Heart left ventricle (tissue), 16 donors: ENCODE data around the gene NUBP2. TPM values are rescaled to one million over a fixed set of nuclear protein-coding genes. Genes with fewer than 3 reads are reported as not detected.

Experiments
- ATAC-seq, 4 donors: fragments of 200-7000 bp; cut with Tn5 transposase; one replicate each; pipeline ENCODE4 v1.9.1; 2020 to 2022; ENCODE audit warnings: moderate library complexity in 4 of 4, mild to moderate bottlenecking in 3 of 4, moderate number of reproducible peaks in 1 of 4
- DNase-seq, 5 donors: peaks; one replicate each; pipeline ENCODE4 v3.0.0-alpha.2; 2020
- H3K27ac ChIP-seq, 12 donors: fragments of 200-600 bp; sonication (generic) in 4 of 12; one replicate each; pipeline versions ENCODE4 v1.5.0 to v1.8.0; 2016 to 2022; ENCODE audit warnings: mild to moderate bottlenecking in 2 of 12
- H3K27me3 ChIP-seq, 9 donors: fragments of 200-600 bp; sonication (generic) in 2 of 9; one replicate each; pipeline versions ENCODE4 v1.5.1 to v1.8.0; 2016 to 2022; ENCODE audit warnings: mild to moderate bottlenecking in 3 of 9
- H3K36me3 ChIP-seq, 9 donors: fragments of 200-600 bp; sonication (generic) in 2 of 9; one replicate each; pipeline versions ENCODE4 v1.5.0 to v1.8.0; 2018 to 2022; ENCODE audit warnings: mild to moderate bottlenecking in 2 of 9
- H3K4me1 ChIP-seq, 12 donors: fragments of 200-600 bp; sonication (generic) in 4 of 12; one replicate each; pipeline versions ENCODE4 v1.5.0 to v1.8.0; 2016 to 2022; ENCODE audit warnings: mild to moderate bottlenecking in 3 of 12
- H3K4me3 ChIP-seq, 12 donors: fragments of 200-600 bp; sonication (generic) in 4 of 12; one replicate each; pipeline versions ENCODE4 v1.5.0 to v1.8.0; 2017 to 2022; ENCODE audit warnings: mild to moderate bottlenecking in 9 of 12, moderate library complexity in 4 of 12
- H3K9me3 ChIP-seq, 12 donors: fragments of 200-600 bp; sonication (generic) in 4 of 12; one replicate each; pipeline versions ENCODE4 v1.5.0 to v1.8.0; 2016 to 2022; ENCODE audit warnings: mild to moderate bottlenecking in 1 of 12
- CTCF ChIP-seq, 12 donors: fragments of 200-600 bp; sonication (generic) in 4 of 12; IDR thresholded peaks; one replicate each; pipeline versions ENCODE4 v1.5.0 to v1.8.0; 2018 to 2022; ENCODE audit warnings: antibody characterized with exemption in 12 of 12, mild to moderate bottlenecking in 5 of 12
- POLR2A ChIP-seq, 2 donors: fragments of 450-650 bp; IDR thresholded peaks; one replicate each; pipeline ENCODE4 v1.6.1; 2017; ENCODE audit warnings: antibody characterized with exemption in 2 of 2, mild to moderate bottlenecking in 2 of 2, moderate library complexity in 2 of 2
- WGBS, 4 donors: extraction: QIAGEN DNeasy Blood & Tissue Kit in 2 of 4; methylation state at CpG; one replicate each; pipeline versions ENCODE4 v1.1.5 to v1.1.7; 2013 to 2018; 5-methylcytosine and 5-hydroxymethylcytosine counted together
- intact Hi-C, 10 donors: fragments of 100-400 bp; cut with DNase I; formaldehyde crosslinking; loops; one replicate each; pipeline versions ENCODE4 v1.11.1 to v1.14.2; 2022
- polyA plus RNA-seq, 2 donors: library from polyadenylated mRNA; stranded (reverse); fragments of 200-250 nt; gene quantifications; one replicate each; pipeline ENCODE4 v1.2.3, GENCODE V29; 2013
- total RNA-seq, 9 donors: library from RNA; depleted of rRNA in 2 of 9; stranded (reverse); fragments of >200 nt in 2 of 9; fragmentation: NEBNext Ultra II Directional in 3 of 9; extraction: Animal tissue kit (Norgen Biotek cat#: 25700) in 3 of 9; gene quantifications; one replicate each; pipeline versions ENCODE4 v1.1.0 to v1.2.4, GENCODE V29; 2016 to 2023
- donor health status: ischemic (EF 13 %, LVEDD 7.1; RV severe dilation, severe dysfunction).
- donor health status: healthy with polysubstance abuse.
- donor health status: DM: no; HTN: yes; CAD: no.
- donor health status: DM: no; HTN: no; CAD: no.
- donor health status: ischemic (EF 25% LVEDD 6.9; RV normal size, moderate dysfunction).
- donor health status: ischemic (EF 25% LVEDD 5.7; RV mildly dilated, moderate dysfunction).
- donor health status: healthy.
- donor health status: DM: yes; HTN: yes; CAD: no.
- donor health status: ischemic (EF 35%, LVEDD 5.7; RV mildly dilated, moderate dysfunction).
- donor health status: nonischemic (EF 11% LVEDD 7.7; RV severe dilation, severe dysfunction).
- donor health status: DM: yes; HTN: yes; CAD: no.
- donor health status: PGD.
- donor health status: ischemic (EF 29% LVEDD 5.4; RV normal size, mild dysfunction).
- donor health status: nonischemic (EF 23%, LVEDD 6.1; RV moderate dilation, normal function).

Gene NUBP2
- total and polyA plus RNA-seq, 11 donors = 26.7 to 81.9 (median 30.4) TPM

- TF ChIP-seq POLR2A (IDR thresholded peaks at IDR 0.05) (no peak), CTCF (IDR thresholded peaks at IDR 0.05) (no peak)
- peaks cover 0 to 6% (median 0%) of the 10 kb centered on the region in 12 donors for H3K4me1 ChIP-seq
- peaks cover 0 to 6% (median 0%) of the 10 kb centered on the region in 12 donors for H3K9me3 ChIP-seq
- H3K27me3 ChIP-seq = no peaks in the 10 kb centered on the region
- ATAC-seq = no peak
- no peak overlapping the region for H3K4me3 ChIP-seq
- 93 to 96% (median 95%) methylated on average over 16 of the region's 16 CpGs for WGBS, 4 donors
- no peak overlapping the region for H3K27ac ChIP-seq
- intact Hi-C loops = no loop called here
- peaks cover 0 to 76% (median 48%) of the 10 kb centered on the region in 9 donors for H3K36me3 ChIP-seq
- DNase-seq = no peak
These were observed 27.3 kb downstream of the NUBP2 start for GRCh38 chr16:1810106-1810505.

- intact Hi-C loops = no loop called here
- TF ChIP-seq POLR2A (IDR thresholded peaks at IDR 0.05) (no peak), CTCF (IDR thresholded peaks at IDR 0.05) (no peak)
- H3K27ac ChIP-seq = no peak overlapping the region
- no peak for ATAC-seq
- peaks cover 0 to 6% (median 0%) of the 10 kb centered on the region in 12 donors for H3K9me3 ChIP-seq
- 86 to 96% (median 95%) methylated on average over 9 to 16 of the region's 16 CpGs for WGBS, 4 donors
- peaks cover 0 to 76% (median 52%) of the 10 kb centered on the region in 9 donors for H3K36me3 ChIP-seq
- H3K27me3 ChIP-seq = no peaks in the 10 kb centered on the region
- no peak for DNase-seq
- H3K4me1 ChIP-seq = peaks cover 0 to 6% (median 0%) of the 10 kb centered on the region in 12 donors
- H3K4me3 ChIP-seq = no peak overlapping the region
These were observed 27.8 kb downstream of the NUBP2 start for GRCh38 chr16:1810536-1810935.

- peaks cover 0 to 77% (median 63%) of the 10 kb centered on the region in 9 donors for H3K36me3 ChIP-seq
- peaks cover 0 to 6% (median 0%) of the 10 kb centered on the region in 12 donors for H3K4me1 ChIP-seq
- TF ChIP-seq CTCF (IDR thresholded peaks at IDR 0.05) (peak in 11 of 12 donors; percentile 18 to 58 (median 36)), POLR2A (IDR thresholded peaks at IDR 0.05) (no peak)
- DNase-seq (peak in 4 of 5 donors; percentile 61 to 85 (median 69)), ATAC-seq (peak; percentile 61 to 91 (median 82))
- WGBS, 4 donors = 31 to 46% (median 37%) methylated on average over 15 to 17 of the region's 17 CpGs
- H3K27ac ChIP-seq = no peak overlapping the region
- no peaks in the 10 kb centered on the region for H3K9me3 ChIP-seq
- H3K4me3 ChIP-seq = no peak overlapping the region
- intact Hi-C loops = no loop called here
- no peaks in the 10 kb centered on the region for H3K27me3 ChIP-seq
These were observed 30.0 kb downstream of the NUBP2 start for GRCh38 chr16:1812732-1813163.

GRCh38 chr16:1815461-1815860 is 32.7 kb downstream of the NUBP2 start:
- no peak overlapping the region for H3K4me3 ChIP-seq
- ATAC-seq (peak in 1 of 4 donors; percentile 51), DNase-seq (peak in 1 of 5 donors; percentile 58)
- intact Hi-C loops = no loop called here
- TF ChIP-seq POLR2A (IDR thresholded peaks at IDR 0.05) (no peak), CTCF (IDR thresholded peaks at IDR 0.05) (no peak)
- no peaks in the 10 kb centered on the region for H3K9me3 ChIP-seq
- 86 to 93% (median 91%) methylated on average over 11 of the region's 11 CpGs for WGBS, 4 donors
- H3K4me1 ChIP-seq = peaks cover 0 to 6% (median 0%) of the 10 kb centered on the region in 12 donors
- H3K27ac ChIP-seq = no peak overlapping the region
- H3K27me3 ChIP-seq = no peaks in the 10 kb centered on the region
- peaks cover 0 to 78% (median 55%) of the 10 kb centered on the region in 9 donors for H3K36me3 ChIP-seq
